ENCODE measurements around the gene PTDSS2.

GRCh38 chr11:454043-454442 lies 4.0 kb downstream of the PTDSS2 start:
- no peak for TF ChIP-seq CTCF (IDR thresholded peaks at IDR 0.05)
- TF ChIP-seq POLR2AphosphoS5 (IDR thresholded peaks at IDR 0.05): no peak
- TF ChIP-seq POLR2A (IDR thresholded peaks at IDR 0.05): no peak
- TF ChIP-seq EP300 (IDR thresholded peaks at IDR 0.05): no peak

Data from stomach (tissue), 4 donors.